RPMI8226 (cell line): ENCODE data around the gene KCNA2.

Source experiments
- DNase-seq: peaks from one replicate; pipeline ENCODE4 v3.0.0-alpha.2; 2015

KCNA2 gene

GRCh38 chr1:110563089-110563488 lies 43.1 kb downstream of the KCNA2 start:
- no peak for DNase-seq

- no peak for DNase-seq
Measured at GRCh38 chr1:110561596-110561995, 44.6 kb downstream of the KCNA2 start.

- DNase-seq, result no peak
Measured at GRCh38 chr1:110559157-110559556, 47.0 kb downstream of the KCNA2 start.

- no peak for DNase-seq
Measured at GRCh38 chr1:110557481-110557880, 48.7 kb downstream of the KCNA2 start.

GRCh38 chr1:110556471-110556807 lies 49.7 kb downstream of the KCNA2 start:
- no peak for DNase-seq

- peak; percentile 37 for DNase-seq
Measured at GRCh38 chr1:110555807-110556470, 50.2 kb downstream of the KCNA2 start.

- DNase-seq, result peak; percentile 39
Measured at GRCh38 chr1:110554871-110555801, 51.0 kb downstream of the KCNA2 start.

GRCh38 chr1:110551278-110551809 lies 54.8 kb downstream of the KCNA2 start:
- no peak for DNase-seq

- DNase-seq, result no peak
Measured at GRCh38 chr1:110549831-110550230, 56.3 kb downstream of the KCNA2 start.

GRCh38 chr1:110548381-110548780 lies 57.8 kb downstream of the KCNA2 start:
- DNase-seq, result peak; percentile 49

- DNase-seq, result no peak
Measured at GRCh38 chr1:110547017-110547416, 59.1 kb downstream of the KCNA2 start.

GRCh38 chr1:110545492-110545891 lies 60.7 kb downstream of the KCNA2 start:
- no peak for DNase-seq

GRCh38 chr1:110544753-110545152 lies 61.4 kb downstream of the KCNA2 start:
- no peak for DNase-seq
